Kidney capillary endothelial cell (primary cell): Measurements from ENCODE around the gene GTF3C2.
"Not testable (repeated sequence)": the region's sequence is repeated elsewhere in the genome, so short reads cannot be mapped to it uniquely, and the experiment has no call there.

Source experiments
- DNase-seq: peaks from one replicate; pipeline ENCODE4 v3.0.0-alpha.2; 2018; ENCODE audit warnings: low spot score

Gene GTF3C2

GRCh38 chr2:27373567-27373966 lies 17.0 kb upstream of the GTF3C2 start:
- no peak for DNase-seq

- DNase-seq = no peak
These were observed 16.4 kb upstream of the GTF3C2 start for GRCh38 chr2:27372937-27373336.

DNA sequence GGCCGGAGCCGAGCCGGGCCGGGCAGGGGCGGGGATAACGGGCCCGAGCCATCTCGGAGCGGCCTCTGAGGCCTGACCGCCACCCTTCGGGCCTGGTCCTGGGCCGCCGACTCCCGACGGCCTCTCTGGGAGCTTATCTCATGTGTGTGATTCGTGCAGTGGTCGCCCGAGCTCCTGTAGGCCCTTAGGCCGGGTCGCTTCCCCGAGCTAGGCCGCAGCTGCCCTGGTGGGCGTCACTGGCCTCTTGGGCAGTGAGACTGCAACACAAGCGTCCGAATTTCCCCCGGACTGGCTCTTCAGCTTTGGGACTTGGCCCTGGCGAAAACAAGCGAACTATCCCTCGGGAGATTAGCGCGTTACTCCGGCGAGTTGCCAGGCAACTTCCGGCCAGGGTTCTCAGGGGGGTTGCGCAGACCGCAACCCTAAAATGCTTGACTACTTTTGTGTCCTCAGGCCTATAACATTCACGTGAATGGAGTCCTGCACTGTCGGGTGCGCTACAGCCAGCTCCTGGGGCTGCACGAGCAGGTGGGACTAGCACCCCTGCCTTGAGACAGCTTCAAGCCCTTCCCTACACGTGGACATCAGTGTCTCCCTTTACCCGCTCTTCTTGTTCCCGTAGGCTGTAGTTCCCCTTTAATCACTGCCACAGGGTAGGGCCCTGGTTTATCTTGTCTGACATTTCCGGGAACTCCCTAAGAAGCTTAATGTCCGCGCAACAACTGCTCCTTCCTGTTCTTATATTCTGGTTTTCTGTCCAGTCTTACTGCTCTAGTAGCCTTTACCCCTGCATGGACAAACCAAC lies 14.5 kb upstream of the GTF3C2 start:
- DNase-seq = no peak

DNA sequence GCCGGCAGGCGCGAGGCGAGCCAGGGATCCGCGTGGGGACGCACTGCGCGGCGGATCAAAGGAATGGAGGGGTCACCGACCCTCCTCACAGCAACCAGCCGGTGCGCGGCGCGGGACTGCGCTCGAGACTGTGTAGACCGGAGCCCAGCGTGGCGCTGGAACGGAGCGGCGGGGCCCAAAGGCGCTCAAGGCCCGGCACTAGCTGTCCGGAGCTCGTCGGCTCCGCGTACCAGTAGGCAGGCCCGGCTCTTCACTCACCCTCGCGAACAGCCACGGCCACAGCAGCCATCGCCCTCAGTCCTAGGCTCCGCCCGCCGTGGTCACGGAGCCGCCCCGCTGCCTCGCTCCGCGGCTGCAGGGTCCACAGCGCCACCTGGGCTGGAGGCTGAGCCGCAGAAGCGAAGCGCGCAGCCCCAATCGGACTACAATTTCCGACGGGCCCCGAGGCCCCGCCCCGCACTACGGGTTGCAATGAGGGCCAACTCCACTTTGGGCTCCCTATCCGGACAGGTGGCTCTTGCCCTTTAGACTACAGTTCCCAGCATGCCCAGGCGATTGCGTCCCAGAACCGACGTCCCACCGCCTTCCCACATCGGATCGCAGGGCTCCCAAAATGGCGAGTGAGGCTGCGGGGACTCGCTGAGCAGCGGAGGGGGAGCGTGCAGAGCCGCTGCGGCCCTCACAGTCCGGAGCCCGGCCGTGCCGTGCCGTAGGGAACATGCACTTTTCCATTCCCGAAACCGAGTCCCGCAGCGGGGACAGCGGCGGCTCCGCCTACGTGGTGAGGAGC lies 13.7 kb upstream of the GTF3C2 start, which contains the start of the genes EIF2B4 and SNX17:
TSS of gene EIF2B4 (minus strand) at position 313 of the 790 bp plus-strand sequence. CDS start at position 289, 24 bp downstream.
TSS of gene SNX17 (plus strand) at position 591 of the 790 bp plus-strand sequence. CDS start at position 719, 128 bp downstream.
- DNase-seq = peak; percentile 97

GRCh38 chr2:27369471-27370025 lies 13.0 kb upstream of the GTF3C2 start:
- DNase-seq = peak; percentile 56

DNA sequence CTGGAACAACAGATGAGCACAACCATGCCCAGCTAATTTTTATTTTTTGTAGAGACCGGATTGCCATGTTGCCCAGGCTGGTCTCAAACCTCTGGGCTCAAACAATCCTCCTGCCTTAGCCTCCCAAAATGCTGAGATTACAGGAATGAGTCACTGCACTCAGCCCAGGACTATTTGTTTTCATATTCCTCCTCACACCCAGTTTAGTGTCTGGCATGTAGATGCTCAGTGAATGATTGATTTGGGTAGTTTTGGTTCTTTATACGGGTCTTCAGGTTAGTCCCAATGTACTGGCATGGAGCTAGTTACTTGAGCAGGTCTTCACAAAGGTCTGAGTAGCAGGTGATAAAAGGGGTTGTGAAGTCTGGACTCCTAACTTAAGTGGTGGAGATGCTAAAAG lies 7.4 kb upstream of the GTF3C2 start:
- DNase-seq = no peak

DNA sequence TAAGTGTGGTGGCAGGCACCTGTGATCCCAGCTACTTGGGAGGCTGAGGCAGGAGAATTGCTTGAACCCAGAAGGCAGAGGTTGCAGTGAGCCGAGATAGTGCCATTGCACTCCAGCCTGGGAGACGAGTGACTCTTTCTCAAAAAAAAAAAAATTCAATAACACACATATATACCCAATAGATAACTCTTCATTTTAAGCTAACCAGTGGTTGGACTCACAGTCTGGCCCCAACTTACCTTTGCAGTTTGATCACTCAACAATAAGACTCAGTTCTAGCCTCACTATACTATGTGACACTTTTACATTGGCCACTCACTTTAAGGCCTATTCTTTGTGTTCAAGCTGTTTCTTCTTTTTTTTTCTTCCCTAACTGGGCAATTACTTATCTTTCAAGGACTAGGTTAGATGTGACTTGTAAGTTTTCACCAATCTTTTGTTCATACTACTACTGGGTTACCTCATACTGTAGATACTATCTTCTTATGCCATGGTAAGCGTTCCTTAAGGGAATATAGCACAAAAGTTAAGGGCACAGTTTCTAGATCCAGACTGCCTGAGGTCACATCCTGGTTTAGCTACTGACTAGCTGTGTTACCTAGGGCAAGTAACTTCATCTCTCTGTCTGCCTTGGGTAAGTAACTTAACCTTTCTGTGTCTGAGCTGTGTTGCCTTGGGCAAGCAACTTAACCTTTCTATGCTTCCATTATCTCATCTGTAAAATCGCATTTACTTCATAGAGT lies 6.3 kb upstream of the GTF3C2 start:
- DNase-seq = no peak

GRCh38 chr2:27356056-27356381 lies 545 bp downstream of the GTF3C2 start:
- DNase-seq = peak; percentile 74

- DNase-seq = no peak
These were observed 2.0 kb downstream of the GTF3C2 start for GRCh38 chr2:27354597-27354927.

- DNase-seq = no peak
These were observed 2.6 kb downstream of the GTF3C2 start for GRCh38 chr2:27353762-27354596.

DNA sequence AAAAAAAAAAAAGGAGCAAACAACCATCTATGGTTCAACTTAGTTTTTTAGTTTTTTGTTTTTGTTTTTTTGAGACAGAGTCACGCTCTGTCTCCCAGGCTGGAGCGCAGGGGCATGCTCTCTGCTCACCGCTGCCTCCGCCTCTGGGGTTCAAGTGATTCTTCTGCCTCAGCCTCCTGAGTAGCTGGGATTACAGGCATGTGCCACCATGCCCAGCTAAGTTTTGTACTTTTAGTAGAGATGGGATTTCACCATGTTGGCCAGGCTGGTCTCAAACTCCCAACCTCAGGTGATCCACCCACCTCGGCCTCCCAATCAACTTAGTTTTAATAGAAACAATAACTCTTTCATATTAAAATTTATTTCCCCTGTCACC lies 3.2 kb downstream of the GTF3C2 start:
- not testable (repeated sequence) for DNase-seq

- no peak for DNase-seq
These were observed 4.6 kb downstream of the GTF3C2 start for GRCh38 chr2:27351802-27352598.

GRCh38 chr2:27350106-27350693 lies 6.4 kb downstream of the GTF3C2 start:
- DNase-seq = no peak

- DNase-seq = no peak
These were observed 8.9 kb downstream of the GTF3C2 start for GRCh38 chr2:27347641-27348040.

- DNase-seq = no peak
These were observed 20.4 kb downstream of the GTF3C2 start for GRCh38 chr2:27336173-27336572.

DNA sequence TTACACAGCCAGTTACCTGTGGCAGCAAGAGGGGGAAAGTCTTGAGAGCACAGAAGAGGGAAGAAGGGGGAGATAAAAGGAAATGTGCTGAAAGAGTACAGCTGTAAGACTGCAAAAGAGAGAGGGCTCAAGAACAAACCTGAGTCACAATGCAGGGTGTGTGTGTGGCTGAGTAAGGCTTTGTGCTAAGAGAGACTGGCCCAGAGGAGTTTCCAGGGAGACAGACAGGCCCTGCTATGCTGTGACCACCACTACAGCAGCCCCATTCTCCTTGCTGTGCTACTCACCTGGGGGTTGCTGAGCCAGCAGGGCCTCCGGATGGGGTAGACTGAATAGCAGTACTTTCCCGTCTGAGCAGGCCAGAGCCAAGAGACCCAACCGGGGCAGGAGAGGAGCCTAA lies 21.3 kb downstream of the GTF3C2 start:
- DNase-seq = no peak

GRCh38 chr2:27324720-27325119 lies 31.8 kb downstream of the GTF3C2 start:
- DNase-seq = no peak

DNA sequence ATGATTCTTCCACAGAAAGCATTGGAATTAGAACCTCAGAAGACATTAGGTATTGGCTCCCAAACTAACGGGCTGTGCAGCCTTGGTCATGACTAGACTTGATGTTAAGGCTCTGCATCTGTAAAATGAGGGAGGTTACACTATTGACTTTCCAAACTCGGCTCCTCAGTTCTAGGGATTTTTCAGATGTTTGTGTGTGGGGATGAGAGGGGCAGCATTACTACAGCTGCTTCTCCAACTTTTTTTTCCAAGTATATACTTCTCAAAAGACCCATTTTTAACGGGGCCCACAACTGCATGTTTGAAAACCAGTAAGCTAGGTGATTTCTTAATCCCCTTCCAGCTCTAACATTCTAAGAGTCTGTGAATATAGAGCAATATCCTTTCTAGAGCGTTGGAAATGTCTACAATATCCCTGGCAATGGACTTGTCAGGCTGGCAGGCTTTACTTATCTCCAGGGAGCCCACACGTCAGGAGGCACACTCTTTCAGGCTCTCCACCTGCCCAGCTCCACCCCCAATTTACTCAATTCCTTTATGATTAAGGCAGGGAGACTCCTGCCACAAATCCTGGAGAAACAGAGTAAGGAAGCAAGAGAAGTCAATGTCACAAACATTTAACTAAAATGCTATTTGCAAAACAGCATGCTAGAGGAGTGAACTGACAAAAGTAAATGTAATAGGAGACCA lies 32.8 kb downstream of the GTF3C2 start:
- peak; percentile 10 for DNase-seq

- peak; percentile 84 for DNase-seq
These were observed 33.6 kb downstream of the GTF3C2 start, which contains the start of gene MPV17 for GRCh38 chr2:27322766-27323595. MPV17 (minus strand) TSS chr2:27323097; CDS start chr2:27322517, 580 bp downstream.
